ENCODE results near the gene CRYGN.

Gene CRYGN

GRCh38 chr7:151379534-151380198 is 60.3 kb downstream of the CRYGN start:
- no peak for DNase-seq (ENCODE audit: low read depth in 2 of 2)

GRCh38 chr7:151379193-151379520 is 60.8 kb downstream of the CRYGN start:
- no peak for DNase-seq (ENCODE audit: low read depth in 2 of 2)

Data from stimulated activated CD4-positive, alpha-beta T cell treated with anti-CD3 and anti-CD28 coated beads, Interleukin-12 subunit alpha, Interleukin-12 subunit beta, amount 100 ng/mL, for 24 hours (primary cell).